Ishikawa (cell line): ENCODE data around the gene MCEE.

Experiments used
- CEBPB ChIP-seq: IDR thresholded peaks from 2 replicates; pipeline ENCODE4 v1.6.1; 2012
- CREB1 ChIP-seq: IDR thresholded peaks from 2 replicates; pipeline ENCODE4 v1.6.1; 2012; ENCODE audit warnings: low read depth
- EGR1 ChIP-seq: IDR thresholded peaks from 2 replicates; pipeline ENCODE4 v1.6.1; 2012
- EP300 ChIP-seq: IDR thresholded peaks from 2 replicates; pipeline ENCODE4 v1.6.1; 2012; ENCODE audit warnings: borderline replicate concordance
- FOXM1 ChIP-seq: IDR thresholded peaks from 2 replicates; pipeline ENCODE4 v1.6.1; 2012; ENCODE audit warnings: low read depth, borderline replicate concordance
- MAX ChIP-seq: IDR thresholded peaks from 2 replicates; pipeline ENCODE4 v1.6.1; 2012
- NFIC ChIP-seq: IDR thresholded peaks from 2 replicates; pipeline ENCODE4 v1.6.1; 2012
- RAD21 ChIP-seq: IDR thresholded peaks from 2 replicates; pipeline ENCODE4 v1.6.1; 2012; ENCODE audit warnings: low read depth
- TAF1 ChIP-seq: IDR thresholded peaks from 2 replicates; pipeline ENCODE4 v1.6.1; 2012; ENCODE audit warnings: low read depth, mild to moderate bottlenecking
- TEAD4 ChIP-seq: IDR thresholded peaks from 2 replicates; pipeline ENCODE4 v1.6.1; 2012
- YY1 ChIP-seq: IDR thresholded peaks from 2 replicates; pipeline ENCODE4 v1.6.1; 2012; ENCODE audit warnings: low read depth
- ZBTB7A ChIP-seq: IDR thresholded peaks from 2 replicates; pipeline ENCODE4 v1.6.1; 2012; ENCODE audit warnings: low read depth
- TF ChIP-seq, protein P1 (sequence below): IDR thresholded peaks from 2 replicates; pipeline ENCODE4 v1.6.1; 2012
- TF ChIP-seq, protein P2 (sequence below): IDR thresholded peaks from 2 replicates; pipeline ENCODE4 v1.6.1; 2012; ENCODE audit warnings: low read depth, mild to moderate bottlenecking

MCEE gene

DNA sequence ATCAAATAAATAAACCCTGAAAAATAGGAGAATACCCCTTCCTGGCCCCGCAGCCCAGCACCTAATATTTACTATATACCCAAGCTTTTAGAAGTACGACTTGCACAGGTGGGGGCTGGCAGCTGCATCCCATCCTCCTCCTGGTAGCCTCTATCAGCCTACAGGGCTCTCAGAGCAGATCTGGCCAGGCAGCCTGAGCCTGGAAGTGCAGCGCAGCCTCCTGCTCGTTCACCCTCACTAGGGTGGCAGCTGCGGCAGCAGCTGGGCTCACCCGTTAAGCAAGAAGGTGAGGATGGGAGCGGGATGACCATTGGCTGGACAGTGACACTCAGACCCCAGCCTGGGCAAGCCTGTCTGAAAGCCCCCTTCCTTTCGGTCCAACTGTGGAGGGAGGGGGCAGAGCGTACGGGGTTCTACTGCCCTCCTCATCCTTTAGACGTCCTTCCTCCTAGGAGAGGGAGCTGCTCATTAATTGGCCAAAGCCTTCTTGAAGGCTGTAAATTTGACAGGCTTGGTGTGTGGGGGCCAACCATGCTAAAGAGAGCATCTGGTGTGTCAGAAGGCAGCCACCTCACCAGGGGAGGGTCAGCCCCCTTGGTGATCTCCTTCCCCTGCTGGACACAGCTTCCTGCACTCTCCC, 23.7 kb upstream of the MCEE start:
- no peak for TF ChIP-seq EGR1
- TF ChIP-seq, protein P1, sequence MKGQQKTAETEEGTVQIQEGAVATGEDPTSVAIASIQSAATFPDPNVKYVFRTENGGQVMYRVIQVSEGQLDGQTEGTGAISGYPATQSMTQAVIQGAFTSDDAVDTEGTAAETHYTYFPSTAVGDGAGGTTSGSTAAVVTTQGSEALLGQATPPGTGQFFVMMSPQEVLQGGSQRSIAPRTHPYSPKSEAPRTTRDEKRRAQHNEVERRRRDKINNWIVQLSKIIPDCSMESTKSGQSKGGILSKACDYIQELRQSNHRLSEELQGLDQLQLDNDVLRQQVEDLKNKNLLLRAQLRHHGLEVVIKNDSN, result no peak
- TF ChIP-seq TEAD4, result no peak

DNA sequence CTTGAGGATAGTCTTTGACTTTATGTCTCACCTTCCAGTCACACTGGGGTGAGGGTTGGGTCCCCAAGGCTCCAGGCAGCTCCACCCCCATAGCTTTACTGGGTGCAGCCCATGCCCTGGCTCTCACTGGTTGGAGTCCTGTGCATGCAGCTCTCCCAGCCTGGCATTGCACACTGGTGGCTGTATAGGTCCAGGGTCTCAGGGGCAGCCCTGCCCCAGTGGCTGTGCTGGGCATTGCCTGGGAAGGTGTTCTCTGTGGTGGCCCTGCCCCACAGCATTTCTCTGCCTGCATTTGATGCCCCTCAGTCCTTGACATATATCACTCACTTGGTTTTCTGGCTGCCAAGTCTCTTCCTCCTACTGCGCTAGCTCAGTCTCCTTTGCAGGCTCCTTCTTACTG, 21.6 kb upstream of the MCEE start:
- no peak for TF ChIP-seq CREB1
- TF ChIP-seq ZBTB7A, result no peak
- no peak for TF ChIP-seq EP300
- TF ChIP-seq FOXM1, result no peak
- no peak for TF ChIP-seq NFIC
- no peak for TF ChIP-seq MAX

DNA sequence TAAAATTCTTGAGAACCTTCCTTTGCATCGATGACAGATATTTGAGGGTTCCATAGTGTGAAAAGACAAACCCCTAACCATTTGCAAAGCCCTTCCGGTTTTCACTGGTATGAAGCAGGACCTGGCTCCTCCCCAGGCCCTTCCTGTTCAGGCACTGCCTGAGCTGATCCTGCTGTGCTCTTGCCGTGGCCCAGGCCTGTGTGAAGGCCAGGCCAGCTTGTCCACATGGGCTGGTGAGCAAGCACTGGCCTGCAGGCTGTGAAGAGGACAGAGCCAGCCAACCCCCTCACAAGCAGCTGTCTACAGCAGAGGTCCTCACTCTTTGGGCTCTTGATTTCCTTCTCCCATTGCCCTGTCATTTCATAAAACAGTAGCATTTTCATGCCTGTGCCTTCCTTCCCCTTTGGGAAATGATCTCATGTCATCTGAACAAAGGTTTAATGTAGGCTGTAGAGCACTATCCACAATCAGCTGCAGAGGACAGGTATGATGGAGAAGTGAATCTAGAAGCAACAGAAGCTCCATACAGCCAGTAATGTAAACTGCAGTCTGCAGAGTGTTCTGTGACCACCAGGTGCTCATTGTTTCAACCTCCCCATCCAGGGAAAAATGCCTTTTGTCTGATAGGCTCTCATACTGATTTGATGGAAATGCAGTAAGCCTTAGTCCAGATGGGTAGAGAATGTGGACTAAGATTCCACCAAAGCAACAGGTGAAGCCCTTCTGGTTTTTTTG, 20.2 kb upstream of the MCEE start:
- TF ChIP-seq YY1 (no peak), FOXM1 (no peak), EP300 (no peak), MAX (no peak), CREB1 (no peak)
- TF ChIP-seq, protein P2, sequence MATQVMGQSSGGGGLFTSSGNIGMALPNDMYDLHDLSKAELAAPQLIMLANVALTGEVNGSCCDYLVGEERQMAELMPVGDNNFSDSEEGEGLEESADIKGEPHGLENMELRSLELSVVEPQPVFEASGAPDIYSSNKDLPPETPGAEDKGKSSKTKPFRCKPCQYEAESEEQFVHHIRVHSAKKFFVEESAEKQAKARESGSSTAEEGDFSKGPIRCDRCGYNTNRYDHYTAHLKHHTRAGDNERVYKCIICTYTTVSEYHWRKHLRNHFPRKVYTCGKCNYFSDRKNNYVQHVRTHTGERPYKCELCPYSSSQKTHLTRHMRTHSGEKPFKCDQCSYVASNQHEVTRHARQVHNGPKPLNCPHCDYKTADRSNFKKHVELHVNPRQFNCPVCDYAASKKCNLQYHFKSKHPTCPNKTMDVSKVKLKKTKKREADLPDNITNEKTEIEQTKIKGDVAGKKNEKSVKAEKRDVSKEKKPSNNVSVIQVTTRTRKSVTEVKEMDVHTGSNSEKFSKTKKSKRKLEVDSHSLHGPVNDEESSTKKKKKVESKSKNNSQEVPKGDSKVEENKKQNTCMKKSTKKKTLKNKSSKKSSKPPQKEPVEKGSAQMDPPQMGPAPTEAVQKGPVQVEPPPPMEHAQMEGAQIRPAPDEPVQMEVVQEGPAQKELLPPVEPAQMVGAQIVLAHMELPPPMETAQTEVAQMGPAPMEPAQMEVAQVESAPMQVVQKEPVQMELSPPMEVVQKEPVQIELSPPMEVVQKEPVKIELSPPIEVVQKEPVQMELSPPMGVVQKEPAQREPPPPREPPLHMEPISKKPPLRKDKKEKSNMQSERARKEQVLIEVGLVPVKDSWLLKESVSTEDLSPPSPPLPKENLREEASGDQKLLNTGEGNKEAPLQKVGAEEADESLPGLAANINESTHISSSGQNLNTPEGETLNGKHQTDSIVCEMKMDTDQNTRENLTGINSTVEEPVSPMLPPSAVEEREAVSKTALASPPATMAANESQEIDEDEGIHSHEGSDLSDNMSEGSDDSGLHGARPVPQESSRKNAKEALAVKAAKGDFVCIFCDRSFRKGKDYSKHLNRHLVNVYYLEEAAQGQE, result no peak

- TF ChIP-seq TAF1 (no peak), CEBPB (no peak), RAD21 (no peak), EP300 (no peak)
These were observed 18.6 kb upstream of the MCEE start for GRCh38 chr2:71148506-71149063.

DNA sequence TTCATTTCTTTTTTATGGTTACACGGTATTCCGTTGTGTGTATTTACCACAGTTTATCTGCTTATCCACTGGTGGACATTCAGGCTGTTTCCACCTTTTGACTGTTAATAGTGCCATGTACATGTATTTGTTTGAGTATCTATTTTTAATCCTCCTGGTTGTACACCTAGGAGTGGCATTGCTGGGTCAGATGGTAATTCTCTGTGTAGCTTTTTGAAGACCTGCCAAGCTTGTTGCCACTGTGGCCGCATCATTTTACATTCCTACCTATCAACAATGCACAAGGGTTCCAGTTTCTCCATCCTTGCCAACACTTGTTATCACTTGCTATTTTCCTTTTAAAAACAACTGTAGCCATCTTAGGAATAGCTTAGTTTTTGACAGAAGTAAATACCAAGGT, 13.8 kb upstream of the MCEE start:
- TF ChIP-seq, protein P2, result no peak
- TF ChIP-seq RAD21 (no peak), TEAD4 (no peak), NFIC (no peak), YY1 (no peak), ZBTB7A (no peak), FOXM1 (no peak)

DNA sequence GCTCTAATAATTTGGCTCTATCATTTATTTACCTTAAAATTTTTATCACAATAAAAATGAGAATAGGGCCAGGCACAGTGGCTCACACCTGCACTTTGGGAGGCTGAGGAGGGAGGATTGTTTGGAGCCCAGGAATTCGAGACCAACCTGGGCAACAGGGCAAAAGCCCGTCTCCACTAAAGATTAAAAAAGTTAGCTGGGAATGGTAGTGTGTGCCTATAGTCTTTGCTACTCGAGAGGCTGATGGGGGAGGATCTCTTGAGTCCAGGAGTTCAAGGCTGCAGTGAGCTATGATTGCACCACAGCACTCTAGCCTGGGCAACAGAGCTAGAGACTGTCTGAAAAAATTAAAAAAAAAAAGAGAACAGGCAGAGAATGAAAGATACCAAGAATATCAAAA, 6.1 kb upstream of the MCEE start:
- TF ChIP-seq, protein P1, result no peak
- TF ChIP-seq MAX, result no peak
- no peak for TF ChIP-seq TAF1
- no peak for TF ChIP-seq CEBPB
- TF ChIP-seq TEAD4, result no peak
- TF ChIP-seq, protein P2, result no peak
- TF ChIP-seq FOXM1, result no peak
